ENCODE results near the gene BCAS3. TPM values are rescaled to one million over a fixed set of nuclear protein-coding genes. Genes with fewer than 3 reads are reported as not detected.
"Not testable (repeated sequence)": the region's sequence is repeated elsewhere in the genome, so short reads cannot be mapped to it uniquely, and the experiment has no call there.

The BCAS3 gene
- total RNA-seq, 1 donor from 2014 or later: 30.5 TPM

- peaks cover 3% of the 10 kb centered on the region for H3K4me1 Mint-ChIP-seq
- H3K9me3 Mint-ChIP-seq: peaks cover 4% of the 10 kb centered on the region
- TF ChIP-seq, protein P1, sequence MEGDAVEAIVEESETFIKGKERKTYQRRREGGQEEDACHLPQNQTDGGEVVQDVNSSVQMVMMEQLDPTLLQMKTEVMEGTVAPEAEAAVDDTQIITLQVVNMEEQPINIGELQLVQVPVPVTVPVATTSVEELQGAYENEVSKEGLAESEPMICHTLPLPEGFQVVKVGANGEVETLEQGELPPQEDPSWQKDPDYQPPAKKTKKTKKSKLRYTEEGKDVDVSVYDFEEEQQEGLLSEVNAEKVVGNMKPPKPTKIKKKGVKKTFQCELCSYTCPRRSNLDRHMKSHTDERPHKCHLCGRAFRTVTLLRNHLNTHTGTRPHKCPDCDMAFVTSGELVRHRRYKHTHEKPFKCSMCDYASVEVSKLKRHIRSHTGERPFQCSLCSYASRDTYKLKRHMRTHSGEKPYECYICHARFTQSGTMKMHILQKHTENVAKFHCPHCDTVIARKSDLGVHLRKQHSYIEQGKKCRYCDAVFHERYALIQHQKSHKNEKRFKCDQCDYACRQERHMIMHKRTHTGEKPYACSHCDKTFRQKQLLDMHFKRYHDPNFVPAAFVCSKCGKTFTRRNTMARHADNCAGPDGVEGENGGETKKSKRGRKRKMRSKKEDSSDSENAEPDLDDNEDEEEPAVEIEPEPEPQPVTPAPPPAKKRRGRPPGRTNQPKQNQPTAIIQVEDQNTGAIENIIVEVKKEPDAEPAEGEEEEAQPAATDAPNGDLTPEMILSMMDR (conservative IDR thresholded peaks at IDR 0.05): no peak
- DNase-seq (ENCODE audit: low read depth, low spot score): no peak
- H3K27ac Mint-ChIP-seq (ENCODE audit: unreplicated experiment): no peak overlapping the region
- H3K27me3 Mint-ChIP-seq (ENCODE audit: low read depth): no peaks in the 10 kb centered on the region
- peaks cover 16% of the 10 kb centered on the region for H3K36me3 Mint-ChIP-seq (ENCODE audit: low read depth)
- H3K4me3 Mint-ChIP-seq: no peak overlapping the region
Observed at GRCh38 chr17:60767744-60768308, 90.2 kb downstream of the BCAS3 start.

DNA sequence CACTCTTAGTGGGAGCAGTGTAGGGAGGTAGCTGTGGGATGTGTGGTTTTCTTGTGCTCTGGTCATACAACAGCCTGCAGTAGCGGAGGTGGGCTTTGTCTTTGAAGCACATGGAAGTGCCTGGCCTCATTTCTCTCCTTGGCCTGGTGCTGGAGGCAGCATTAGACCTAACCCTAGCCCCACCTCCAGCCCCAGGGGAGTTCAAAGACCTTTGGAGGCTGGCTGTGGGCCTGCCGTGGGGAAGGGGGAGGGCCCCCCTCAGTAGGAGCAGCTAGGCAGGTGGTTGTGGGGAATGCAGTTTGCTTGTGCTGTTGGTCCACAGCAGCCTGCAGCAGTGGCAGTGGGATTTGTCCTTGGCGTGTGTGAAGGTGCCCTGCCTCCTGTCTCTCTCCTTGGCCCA, 91.7 kb downstream of the BCAS3 start:
- no peaks in the 10 kb centered on the region for H3K27me3 Mint-ChIP-seq (ENCODE audit: low read depth)
- H3K36me3 Mint-ChIP-seq (ENCODE audit: low read depth): peaks cover 10% of the 10 kb centered on the region
- peaks cover 3% of the 10 kb centered on the region for H3K9me3 Mint-ChIP-seq
- no peak for DNase-seq (ENCODE audit: low read depth, low spot score)
- peak overlapping the region; percentile 88 for H3K27ac Mint-ChIP-seq (ENCODE audit: unreplicated experiment)
- H3K4me1 Mint-ChIP-seq: peaks cover 6% of the 10 kb centered on the region
- TF ChIP-seq, protein P1 (conservative IDR thresholded peaks at IDR 0.05): no peak
- H3K4me3 Mint-ChIP-seq: no peak overlapping the region

DNA sequence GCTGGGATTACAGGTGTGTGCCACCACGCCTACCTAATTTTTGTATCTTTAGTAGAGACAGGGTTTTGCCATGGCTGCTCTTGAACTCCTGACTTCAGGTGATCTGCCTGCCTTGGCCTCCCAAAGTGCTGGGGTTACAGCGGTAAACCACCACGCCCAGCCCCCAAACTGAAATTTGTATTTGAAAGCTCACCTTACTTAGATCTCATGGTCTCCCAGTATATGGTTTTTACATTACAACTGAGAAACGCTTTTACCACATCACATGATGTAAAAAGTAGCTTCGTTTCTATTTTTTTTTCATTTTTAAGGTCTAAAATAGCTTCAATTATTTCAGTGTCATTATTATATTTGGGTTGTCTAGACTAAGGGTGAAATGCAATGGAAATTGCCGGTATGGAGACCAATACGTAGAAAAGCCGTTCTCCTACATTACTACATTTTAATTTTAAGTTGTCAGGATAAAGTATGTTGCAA, 93.3 kb downstream of the BCAS3 start:
- DNase-seq (ENCODE audit: low read depth, low spot score): no peak
- Mint-ChIP-seq H3K27ac (ENCODE audit: unreplicated experiment) (no peak overlapping the region), H3K4me1 (peaks cover 20% of the 10 kb centered on the region), H3K4me3 (no peak overlapping the region), H3K27me3 (ENCODE audit: low read depth) (no peaks in the 10 kb centered on the region), H3K9me3 (peaks cover 3% of the 10 kb centered on the region), H3K36me3 (ENCODE audit: low read depth) (peaks cover 4% of the 10 kb centered on the region)
- TF ChIP-seq, protein P1 (conservative IDR thresholded peaks at IDR 0.05): no peak

GRCh38 chr17:60771621-60772020, 94.0 kb downstream of the BCAS3 start:
- not testable (repeated sequence) for H3K27me3 Mint-ChIP-seq (ENCODE audit: low read depth); H3K36me3 Mint-ChIP-seq (ENCODE audit: low read depth); H3K9me3 Mint-ChIP-seq

GRCh38 chr17:60773552-60773951, 95.9 kb downstream of the BCAS3 start:
- no peak overlapping the region for H3K4me3 Mint-ChIP-seq
- H3K4me1 Mint-ChIP-seq: peaks cover 17% of the 10 kb centered on the region
- no peak for DNase-seq (ENCODE audit: low read depth, low spot score)
- TF ChIP-seq, protein P1 (conservative IDR thresholded peaks at IDR 0.05): no peak
- H3K27ac Mint-ChIP-seq (ENCODE audit: unreplicated experiment): no peak overlapping the region
- H3K36me3 Mint-ChIP-seq (ENCODE audit: low read depth): no peaks in the 10 kb centered on the region
- H3K27me3 Mint-ChIP-seq (ENCODE audit: low read depth): no peaks in the 10 kb centered on the region
- H3K9me3 Mint-ChIP-seq: no peaks in the 10 kb centered on the region

More at GRCh38 chr17:60771621-60772020, 94.0 kb downstream of the BCAS3 start:
- peaks cover 20% of the 10 kb centered on the region for H3K4me1 Mint-ChIP-seq
- not testable (repeated sequence) for H3K27ac Mint-ChIP-seq (ENCODE audit: unreplicated experiment); H3K4me3 Mint-ChIP-seq; DNase-seq (ENCODE audit: low read depth, low spot score)

DNA sequence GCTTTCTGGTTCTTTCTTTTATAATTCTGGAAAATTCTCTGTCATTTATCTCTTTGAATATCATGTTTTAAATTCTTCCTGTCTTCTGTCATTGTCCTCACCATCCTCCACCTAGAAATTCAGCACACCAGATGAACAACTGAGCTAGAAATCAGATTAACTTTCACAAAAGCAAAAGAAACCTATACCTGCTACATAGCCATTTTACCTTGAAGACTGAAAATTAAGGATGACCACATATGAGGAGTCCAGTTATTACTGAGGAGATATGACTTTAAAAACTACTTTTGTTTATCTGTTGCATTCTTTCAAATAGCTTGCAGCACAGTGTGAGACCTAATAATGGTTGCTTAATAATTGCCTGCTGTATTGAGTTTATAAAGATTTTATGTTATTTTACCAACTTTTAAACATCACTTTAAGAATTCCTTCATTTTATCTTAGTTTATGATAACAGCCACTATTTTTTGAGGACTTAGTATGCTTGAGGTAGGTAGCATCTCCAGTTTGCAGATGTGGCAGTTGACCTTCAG, 104.3 kb downstream of the BCAS3 start:
- H3K36me3 Mint-ChIP-seq (ENCODE audit: low read depth): no peaks in the 10 kb centered on the region
- no peaks in the 10 kb centered on the region for H3K27me3 Mint-ChIP-seq (ENCODE audit: low read depth)
- H3K4me1 Mint-ChIP-seq: no peaks in the 10 kb centered on the region
- H3K9me3 Mint-ChIP-seq: no peaks in the 10 kb centered on the region
- TF ChIP-seq, protein P1 (conservative IDR thresholded peaks at IDR 0.05): no peak
- no peak overlapping the region for H3K4me3 Mint-ChIP-seq
- no peak for DNase-seq (ENCODE audit: low read depth, low spot score)
- H3K27ac Mint-ChIP-seq (ENCODE audit: unreplicated experiment): no peak overlapping the region
